Vagina (tissue), 2 donors: ENCODE results near the gene MTERF4. TPM values are rescaled to one million over a fixed set of nuclear protein-coding genes. Genes with fewer than 3 reads are reported as not detected.

Experiments
- DNase-seq, 2 donors: peaks; one replicate each; pipeline ENCODE4 v3.0.0-alpha.2; 2017; ENCODE audit errors: extremely low spot score in 2 of 2
- H3K27ac ChIP-seq: fragments of 200-600 bp; sonication (generic); one replicate; pipeline ENCODE4 v1.5.1; 2019
- H3K27me3 ChIP-seq: fragments of 200-600 bp; sonication (generic); one replicate; pipeline ENCODE4 v1.5.1; 2019
- H3K36me3 ChIP-seq, 2 donors: fragments of 200-600 bp; sonication (generic); one replicate each; pipeline ENCODE4 v1.5.1; 2017 to 2019
- H3K4me1 ChIP-seq: fragments of 200-600 bp; sonication (generic); one replicate; pipeline ENCODE4 v1.5.1; 2019
- H3K4me3 ChIP-seq, 2 donors: fragments of 200-600 bp; sonication (generic); 1 replicate in 1 of 2; 2 replicates in 1 of 2; pipeline ENCODE4 v1.5.1; 2016 to 2019
- H3K9me3 ChIP-seq: fragments of 200-600 bp; sonication (generic); one replicate; pipeline ENCODE4 v1.5.1; 2019
- POLR2A ChIP-seq, 2 donors: fragments of 450-650 bp; IDR thresholded peaks; one replicate each; pipeline ENCODE4 v1.6.1; 2017; ENCODE audit warnings: antibody characterized with exemption in 2 of 2, mild to moderate bottlenecking in 2 of 2, moderate library complexity in 2 of 2
- POLR2AphosphoS5 ChIP-seq, 2 donors: sonication (generic); formaldehyde crosslinking; IDR thresholded peaks; one replicate each; pipeline ENCODE4 v1.9.0; 2017; ENCODE audit warnings: antibody characterized with exemption in 2 of 2, mild to moderate bottlenecking in 2 of 2, low read depth in 1 of 2; ENCODE audit not compliant: insufficient read depth in 1 of 2
- intact Hi-C: fragments of 100-400 bp; cut with DNase I; formaldehyde crosslinking; loops from one replicate; pipeline ENCODE4 v1.15.1; 2023
- total RNA-seq: library from RNA; depleted of rRNA; stranded (reverse); fragments of >200 nt; gene quantifications from one replicate; pipeline ENCODE4 v1.2.3, GENCODE V29; 2016
- TF ChIP-seq, protein P1 (sequence below), 3 experiments: fragments of 450-650 bp in 2 of 3; fragments of 200-600 bp in 1 of 3; sonication (generic) in 1 of 3; IDR thresholded peaks; one replicate each; pipeline ENCODE4 v1.5.1; 2017 to 2019; ENCODE audit warnings: antibody characterized with exemption in 3 of 3, mild to moderate bottlenecking in 2 of 3, moderate library complexity in 2 of 3

The MTERF4 gene
- total RNA-seq, 1 donor from 2014 or later: 30.2 TPM

DNA sequence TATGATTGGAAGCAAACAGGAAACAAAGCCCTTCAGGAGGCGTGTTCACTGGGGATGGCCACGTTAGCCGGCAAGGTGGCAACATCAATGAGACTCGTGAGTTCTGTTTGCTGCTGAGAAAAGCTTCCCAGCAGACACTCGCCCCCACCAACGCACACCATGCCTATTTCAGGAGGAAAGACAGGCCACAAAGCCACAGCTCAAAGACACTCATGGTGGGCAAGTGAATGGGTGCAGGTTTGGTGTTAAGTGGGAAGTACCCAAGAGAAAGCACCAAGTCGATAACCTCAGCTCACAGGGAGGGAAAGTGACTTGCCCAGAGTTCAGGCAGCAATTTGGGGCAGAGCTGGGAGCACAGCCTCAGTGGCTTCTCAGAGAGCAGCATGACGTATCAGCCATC lies 10.5 kb upstream of the MTERF4 start:
- Histone ChIP-seq H3K27ac (no peak overlapping the region), H3K4me3 (no peak overlapping the region), H3K36me3 (no peaks in the 10 kb centered on the region), H3K9me3 (no peaks in the 10 kb centered on the region), H3K4me1 (no peaks in the 10 kb centered on the region), H3K27me3 (no peaks in the 10 kb centered on the region)
- intact Hi-C loops: no loop called here
- TF ChIP-seq, protein P1, sequence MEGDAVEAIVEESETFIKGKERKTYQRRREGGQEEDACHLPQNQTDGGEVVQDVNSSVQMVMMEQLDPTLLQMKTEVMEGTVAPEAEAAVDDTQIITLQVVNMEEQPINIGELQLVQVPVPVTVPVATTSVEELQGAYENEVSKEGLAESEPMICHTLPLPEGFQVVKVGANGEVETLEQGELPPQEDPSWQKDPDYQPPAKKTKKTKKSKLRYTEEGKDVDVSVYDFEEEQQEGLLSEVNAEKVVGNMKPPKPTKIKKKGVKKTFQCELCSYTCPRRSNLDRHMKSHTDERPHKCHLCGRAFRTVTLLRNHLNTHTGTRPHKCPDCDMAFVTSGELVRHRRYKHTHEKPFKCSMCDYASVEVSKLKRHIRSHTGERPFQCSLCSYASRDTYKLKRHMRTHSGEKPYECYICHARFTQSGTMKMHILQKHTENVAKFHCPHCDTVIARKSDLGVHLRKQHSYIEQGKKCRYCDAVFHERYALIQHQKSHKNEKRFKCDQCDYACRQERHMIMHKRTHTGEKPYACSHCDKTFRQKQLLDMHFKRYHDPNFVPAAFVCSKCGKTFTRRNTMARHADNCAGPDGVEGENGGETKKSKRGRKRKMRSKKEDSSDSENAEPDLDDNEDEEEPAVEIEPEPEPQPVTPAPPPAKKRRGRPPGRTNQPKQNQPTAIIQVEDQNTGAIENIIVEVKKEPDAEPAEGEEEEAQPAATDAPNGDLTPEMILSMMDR (IDR thresholded peaks at IDR 0.05): no peak
- TF ChIP-seq POLR2AphosphoS5 (IDR thresholded peaks at IDR 0.05; ENCODE audit: insufficient read depth in 1 of 2, low read depth in 1 of 2): no peak
- TF ChIP-seq POLR2A (IDR thresholded peaks at IDR 0.05): no peak
- DNase-seq: no peak

DNA sequence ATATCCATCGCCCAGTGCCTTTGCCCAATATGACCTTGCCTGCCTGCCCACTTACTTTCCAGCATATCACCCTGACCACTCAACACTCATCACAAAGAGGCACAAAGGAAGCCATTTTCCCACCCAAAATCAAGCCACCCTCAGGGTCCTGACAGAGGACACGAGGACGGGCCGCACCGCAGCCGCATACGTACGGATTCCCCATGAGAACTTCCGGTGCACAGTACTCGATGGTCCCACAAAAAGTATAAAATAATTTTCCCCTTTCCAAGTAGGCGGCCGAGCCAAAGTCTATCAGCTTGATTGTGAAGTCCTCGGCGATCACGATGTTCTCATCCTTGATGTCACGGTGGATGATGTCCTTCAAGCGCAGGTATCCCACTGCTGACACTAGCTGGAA lies 10.0 kb upstream of the MTERF4 start:
- H3K4me1 ChIP-seq: no peaks in the 10 kb centered on the region
- H3K27ac ChIP-seq: no peak overlapping the region
- H3K4me3 ChIP-seq: no peak overlapping the region
- DNase-seq: no peak
- intact Hi-C loops: no loop called here
- no peaks in the 10 kb centered on the region for H3K9me3 ChIP-seq
- H3K27me3 ChIP-seq: no peaks in the 10 kb centered on the region
- no peaks in the 10 kb centered on the region for H3K36me3 ChIP-seq
- TF ChIP-seq POLR2AphosphoS5 (IDR thresholded peaks at IDR 0.05; ENCODE audit: insufficient read depth in 1 of 2, low read depth in 1 of 2) (no peak), POLR2A (IDR thresholded peaks at IDR 0.05) (no peak)
- TF ChIP-seq, protein P1 (IDR thresholded peaks at IDR 0.05): no peak

DNA sequence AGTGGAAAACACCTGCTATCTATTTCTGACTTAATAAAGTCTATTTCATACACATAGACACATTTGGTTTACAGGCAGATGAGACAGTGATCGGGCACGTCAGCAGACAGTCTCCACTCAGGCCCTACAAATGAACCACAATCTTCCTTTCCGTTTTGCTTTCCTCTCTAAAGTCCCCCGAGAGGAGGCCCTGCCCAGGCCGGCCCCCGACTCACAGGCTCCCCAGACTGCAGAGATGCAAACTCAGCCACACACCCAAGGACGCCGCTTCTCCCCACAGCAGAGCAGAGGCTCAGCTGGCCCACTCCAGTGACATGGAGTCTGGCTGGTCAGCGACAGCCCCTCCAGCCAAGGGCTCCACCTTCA lies 9.3 kb upstream of the MTERF4 start:
- no peaks in the 10 kb centered on the region for H3K27me3 ChIP-seq
- intact Hi-C loops: no loop called here
- no peaks in the 10 kb centered on the region for H3K9me3 ChIP-seq
- no peak overlapping the region for H3K27ac ChIP-seq
- H3K4me3 ChIP-seq: no peak overlapping the region
- DNase-seq: no peak
- no peaks in the 10 kb centered on the region for H3K4me1 ChIP-seq
- TF ChIP-seq POLR2AphosphoS5 (IDR thresholded peaks at IDR 0.05; ENCODE audit: insufficient read depth in 1 of 2, low read depth in 1 of 2) (no peak), POLR2A (IDR thresholded peaks at IDR 0.05) (no peak)
- TF ChIP-seq, protein P1 (IDR thresholded peaks at IDR 0.05): no peak
- no peaks in the 10 kb centered on the region for H3K36me3 ChIP-seq

DNA sequence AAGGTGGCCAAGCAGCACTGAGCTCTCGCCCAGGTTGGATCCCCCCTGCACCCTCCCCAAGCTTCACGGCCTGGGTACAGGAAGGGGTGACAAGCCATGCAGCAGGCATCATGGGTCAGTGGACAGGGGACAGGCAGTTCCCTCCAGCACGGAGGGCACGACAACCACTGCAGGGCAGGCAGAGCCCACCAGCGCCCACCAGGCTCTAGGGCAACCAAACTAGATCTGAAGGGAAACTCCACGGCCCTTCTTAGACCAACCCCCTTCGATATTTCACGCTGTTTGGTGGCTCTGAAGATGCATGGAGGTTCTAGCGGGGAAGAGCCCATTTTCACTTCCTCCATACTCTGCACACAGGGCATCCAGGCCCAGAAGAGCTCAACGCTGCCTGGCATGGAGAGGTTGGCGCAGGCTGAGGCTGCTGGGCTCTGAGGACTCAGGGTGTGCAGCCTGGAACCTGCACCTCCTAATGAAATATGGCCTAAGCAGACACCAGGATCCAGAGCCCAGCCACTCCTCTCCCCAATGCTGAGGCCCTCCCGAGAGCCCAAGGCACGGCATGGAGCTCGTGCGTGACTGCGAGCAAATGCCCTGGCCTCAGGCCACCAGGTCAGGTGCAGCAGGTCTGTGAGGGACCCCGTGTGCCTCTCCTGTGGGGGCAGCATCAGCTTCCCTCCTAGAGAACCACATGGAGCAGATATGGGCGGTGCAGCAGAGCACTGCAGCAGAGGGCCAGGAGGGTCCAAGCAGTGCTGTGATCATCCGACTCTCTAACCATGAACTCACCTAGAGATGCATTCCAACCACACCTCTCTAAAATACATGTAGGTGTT lies 8.7 kb upstream of the MTERF4 start:
- no peak for DNase-seq
- TF ChIP-seq POLR2A (IDR thresholded peaks at IDR 0.05): no peak
- TF ChIP-seq, protein P1 (IDR thresholded peaks at IDR 0.05): no peak
- TF ChIP-seq POLR2AphosphoS5 (IDR thresholded peaks at IDR 0.05; ENCODE audit: insufficient read depth in 1 of 2, low read depth in 1 of 2): no peak
- intact Hi-C loops: no loop called here

DNA sequence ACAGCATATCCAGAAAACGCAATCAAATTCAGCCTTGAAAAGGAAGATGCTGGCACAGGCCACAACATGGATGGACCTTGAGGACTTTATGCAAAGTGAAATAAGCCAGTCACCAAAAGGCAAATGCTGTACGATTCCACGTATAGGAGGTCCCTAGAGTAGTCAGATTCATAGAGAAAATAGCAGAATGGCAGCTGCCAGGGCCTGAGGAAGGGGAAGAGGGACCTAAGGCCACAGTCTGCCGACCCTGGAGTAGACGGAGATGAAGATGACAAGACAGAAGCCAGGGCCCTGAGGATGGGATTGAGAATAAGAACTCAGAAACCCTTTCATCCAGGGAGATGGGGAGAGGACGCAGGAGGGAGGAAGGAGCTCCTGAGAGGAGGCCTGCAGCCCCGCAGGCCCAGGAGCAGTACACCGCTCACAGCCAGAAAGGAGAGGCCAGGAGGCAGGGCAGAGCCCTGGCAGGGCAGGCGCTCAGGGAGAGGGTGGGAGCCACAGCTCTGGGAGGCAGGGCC lies 8.1 kb upstream of the MTERF4 start:
- DNase-seq: no peak

More for the DNA sequence above, 8.7 kb upstream of the MTERF4 start:
- H3K9me3 ChIP-seq: no peaks in the 10 kb centered on the region
- no peaks in the 10 kb centered on the region for H3K4me1 ChIP-seq
- H3K27ac ChIP-seq: no peak overlapping the region
- no peak overlapping the region for H3K4me3 ChIP-seq
- no peaks in the 10 kb centered on the region for H3K36me3 ChIP-seq
- no peaks in the 10 kb centered on the region for H3K27me3 ChIP-seq

More for the DNA sequence above, 8.1 kb upstream of the MTERF4 start:
- H3K27ac ChIP-seq: no peak overlapping the region
- H3K27me3 ChIP-seq: no peaks in the 10 kb centered on the region
- no peaks in the 10 kb centered on the region for H3K9me3 ChIP-seq
- no peak overlapping the region for H3K4me3 ChIP-seq
- no peaks in the 10 kb centered on the region for H3K36me3 ChIP-seq
- TF ChIP-seq POLR2A (IDR thresholded peaks at IDR 0.05) (no peak), POLR2AphosphoS5 (IDR thresholded peaks at IDR 0.05; ENCODE audit: insufficient read depth in 1 of 2, low read depth in 1 of 2) (no peak)
- TF ChIP-seq, protein P1 (IDR thresholded peaks at IDR 0.05): no peak
- intact Hi-C loops: no loop called here
- no peaks in the 10 kb centered on the region for H3K4me1 ChIP-seq
